Keratinocyte (primary cell): Measurements from ENCODE around the gene DST. TPM values are rescaled to one million over a fixed set of nuclear protein-coding genes. Genes with fewer than 3 reads are reported as not detected.

ENCODE experiments used
- DNase-seq: peaks from one replicate; pipeline ENCODE4 v3.0.0-alpha.2; 2011; ENCODE audit warnings: low read depth, missing footprints, low spot score
- FAIRE-seq: peaks from 2 replicates; lab custom pipeline; 2011; peaks lifted over from hg19 to GRCh38; lab: Jason Lieb, UNC
- H2AFZ ChIP-seq: 2 replicates; pipeline ENCODE4 v1.6.0; 2012; ENCODE audit warnings: low read length, control low read depth, inconsistent platforms; ENCODE audit not compliant: control insufficient read depth
- H3K27ac ChIP-seq: 2 replicates; pipeline ENCODE4 v1.5.1; 2011; ENCODE audit warnings: low read length; ENCODE audit not compliant: control insufficient read depth, insufficient read depth
- H3K27me3 ChIP-seq: 3 replicates; pipeline ENCODE4 v1.6.0; 2011; ENCODE audit warnings: low read length; ENCODE audit not compliant: control insufficient read depth, insufficient read depth; ENCODE audit errors: extremely low read depth
- H3K36me3 ChIP-seq, 2 experiments: 2 replicates in 1 of 2; 3 replicates in 1 of 2; pipeline ENCODE4 v1.5.1; 2011; ENCODE audit warnings: low read length in 2 of 2, mild to moderate bottlenecking in 1 of 2; ENCODE audit not compliant: control insufficient read depth in 2 of 2, insufficient read depth in 2 of 2; ENCODE audit errors: extremely low read depth in 1 of 2
- H3K4me1 ChIP-seq: 3 replicates; pipeline ENCODE4 v1.5.1; 2011; ENCODE audit warnings: low read length; ENCODE audit not compliant: control insufficient read depth, insufficient read depth; ENCODE audit errors: extremely low read depth
- H3K4me2 ChIP-seq: 3 replicates; pipeline ENCODE4 v1.6.0; 2011; ENCODE audit warnings: low read depth, low read length; ENCODE audit not compliant: control insufficient read depth, insufficient read depth; ENCODE audit errors: extremely low read depth
- H3K4me3 ChIP-seq, 3 experiments: fragments of 200-600 bp in 1 of 3; sonication (generic) in 1 of 3; 2 replicates in 2 of 3; 3 replicates in 1 of 3; pipeline ENCODE4 v1.5.1; 2011 to 2016; ENCODE audit warnings: low read length in 3 of 3, mild to moderate bottlenecking in 3 of 3, control low read depth in 2 of 3, inconsistent platforms in 1 of 3, low read depth in 1 of 3, mixed read lengths in 1 of 3, mixed run types in 1 of 3, moderate library complexity in 1 of 3; ENCODE audit not compliant: control insufficient read depth in 2 of 3, insufficient read depth in 2 of 3; ENCODE audit errors: extremely low read depth in 1 of 3
- H3K79me2 ChIP-seq: 2 replicates; pipeline ENCODE4 v1.6.0; 2012; ENCODE audit warnings: low read length; ENCODE audit not compliant: control insufficient read depth, insufficient read depth
- H3K9ac ChIP-seq: 3 replicates; pipeline ENCODE4 v1.6.0; 2011; ENCODE audit warnings: low read length; ENCODE audit not compliant: control insufficient read depth, insufficient read depth; ENCODE audit errors: extremely low read depth
- H3K9me1 ChIP-seq: 3 replicates; pipeline ENCODE4 v1.6.0; 2011; ENCODE audit warnings: low read length; ENCODE audit not compliant: control insufficient read depth, insufficient read depth; ENCODE audit errors: extremely low read depth
- H3K9me3 ChIP-seq: 2 replicates; pipeline ENCODE4 v1.5.1; 2012; ENCODE audit warnings: low read depth, low read length; ENCODE audit not compliant: control insufficient read depth
- H4K20me1 ChIP-seq: 3 replicates; pipeline ENCODE4 v1.6.0; 2011; ENCODE audit warnings: low read length; ENCODE audit not compliant: control insufficient read depth, insufficient read depth; ENCODE audit errors: extremely low read depth
- CTCF ChIP-seq, 3 experiments: IDR thresholded peaks in 1 of 3; conservative IDR thresholded peaks in 1 of 3; optimal IDR thresholded peaks in 1 of 3; 2 replicates in 2 of 3; 3 replicates in 1 of 3; pipeline versions ENCODE3 to v1.5.1; 2011; ENCODE audit warnings: low read length in 3 of 3, mild to moderate bottlenecking in 3 of 3, moderate library complexity in 2 of 3, control low read depth in 1 of 3, inconsistent platforms in 1 of 3; ENCODE audit not compliant: insufficient read depth in 2 of 3; ENCODE audit errors: extremely low read depth in 1 of 3
- EZH2 ChIP-seq: IDR thresholded peaks from one replicate; pipeline ENCODE4 v1.6.1; 2012; ENCODE audit warnings: inconsistent platforms, mild to moderate bottlenecking, low read length, moderate library complexity
- dilution Hi-C: fragments of 300-500 bp; cut with MboI; formaldehyde crosslinking; loops from one replicate; pipeline ENCODE4 v1.7.0; 2020; ENCODE audit warnings: low sequenced_read_pairs; ENCODE audit not compliant: extremely low pct_ligation_motif_present
- polyA plus RNA-seq, 5 experiments: library from polyadenylated mRNA; depleted of rRNA in 3 of 5; stranded (reverse) in 3 of 5; stranded (forward) in 1 of 5; unstranded in 1 of 5; fragments of >200 nt; gene quantifications; 1 replicate in 1 of 5; 2 replicates in 3 of 5; 3 replicates in 1 of 5; pipeline versions ENCODE4 v1.2.1 to v1.2.3, GENCODE V29; 2011 to 2012; ENCODE audit warnings: missing spikeins in 2 of 5, low read depth in 1 of 5, low replicate concordance in 1 of 5

Gene DST
- polyA plus RNA-seq, 1 donor (not counting 4 experiments of a cell fraction or from before 2014, with no cell fraction given), result 455 TPM

GRCh38 chr6:56689663-56690062 lies 47.0 kb upstream of the DST start:
- no peak for TF ChIP-seq EZH2
- no peak for TF ChIP-seq CTCF (optimal IDR thresholded peaks at IDR 0.05 in 1 of 3, IDR thresholded peaks at IDR 0.05 in 1 of 3, conservative IDR thresholded peaks at IDR 0.05 in 1 of 3; ENCODE audit: extremely low read depth in 1 of 3, insufficient read depth in 2 of 3, low read length in 3 of 3)
- H3K9me1 ChIP-seq, result no peaks in the 10 kb centered on the region
- no peaks in the 10 kb centered on the region for H4K20me1 ChIP-seq
- peaks cover 19% of the 10 kb centered on the region for H3K4me1 ChIP-seq
- FAIRE-seq (no peak), DNase-seq (no peak)
- dilution Hi-C loops, result no loop called here
- H3K27ac ChIP-seq, result no peak overlapping the region
- H2AFZ ChIP-seq, result no peak overlapping the region
- H3K9ac ChIP-seq, result no peak overlapping the region
- H3K79me2 ChIP-seq, result no peaks in the 10 kb centered on the region
- no peak overlapping the region for H3K4me2 ChIP-seq
- H3K4me3 ChIP-seq, result no peak overlapping the region
- H3K9me3 ChIP-seq, result no peaks in the 10 kb centered on the region
- no peaks in the 10 kb centered on the region for H3K36me3 ChIP-seq
- H3K27me3 ChIP-seq, result no peaks in the 10 kb centered on the region

- no peak for DNase-seq
- Histone ChIP-seq H3K79me2 (no peaks in the 10 kb centered on the region), H2AFZ (no peak overlapping the region), H4K20me1 (no peaks in the 10 kb centered on the region), H3K36me3 (no peaks in the 10 kb centered on the region), H3K4me2 (no peak overlapping the region), H3K4me1 (peaks cover 21% of the 10 kb centered on the region), H3K9me1 (no peaks in the 10 kb centered on the region), H3K27me3 (no peaks in the 10 kb centered on the region), H3K9ac (no peak overlapping the region), H3K9me3 (no peaks in the 10 kb centered on the region), H3K27ac (no peak overlapping the region), H3K4me3 (no peak overlapping the region)
- dilution Hi-C loops, result no loop called here
- TF ChIP-seq CTCF (optimal IDR thresholded peaks at IDR 0.05 in 1 of 3, IDR thresholded peaks at IDR 0.05 in 1 of 3, conservative IDR thresholded peaks at IDR 0.05 in 1 of 3; ENCODE audit: extremely low read depth in 1 of 3, insufficient read depth in 2 of 3, low read length in 3 of 3) (no peak), EZH2 (no peak)
- FAIRE-seq, result no peak
Measured at GRCh38 chr6:56689114-56689513, 46.4 kb upstream of the DST start.
